Esophagus squamous epithelium (tissue), 5 donors: Measurements from ENCODE around the gene TMOD1. TPM values are rescaled to one million over a fixed set of nuclear protein-coding genes. Genes with fewer than 3 reads are reported as not detected.

ENCODE experiments used
- DNase-seq: peaks from one replicate; lab custom pipeline; 2025; lab: John Stamatoyannopoulos, UW
- H3K27ac ChIP-seq, 4 donors: fragments of 200-600 bp; sonication (generic); one replicate each; pipeline ENCODE4 v1.5.1; 2016 to 2019; ENCODE audit warnings: mild to moderate bottlenecking in 1 of 4
- H3K27me3 ChIP-seq, 4 donors: fragments of 200-600 bp; sonication (generic); 1 replicate in 3 of 4; 2 replicates in 1 of 4; pipeline versions ENCODE4 v1.5.1 to v1.6.0; 2017 to 2021; ENCODE audit warnings: antibody characterized with exemption in 1 of 4
- H3K36me3 ChIP-seq, 3 donors: fragments of 200-600 bp; sonication (generic); one replicate each; pipeline ENCODE4 v1.5.1; 2016 to 2019
- H3K4me1 ChIP-seq, 3 donors: fragments of 200-600 bp; sonication (generic); one replicate each; pipeline ENCODE4 v1.5.1; 2017 to 2019
- H3K4me3 ChIP-seq, 4 donors: fragments of 200-600 bp; sonication (generic); 1 replicate in 3 of 4; 2 replicates in 1 of 4; pipeline ENCODE4 v1.5.1; 2016 to 2019; ENCODE audit warnings: mild to moderate bottlenecking in 2 of 4, moderate library complexity in 1 of 4
- H3K9me3 ChIP-seq, 3 donors: fragments of 200-600 bp; sonication (generic); one replicate each; pipeline ENCODE4 v1.5.1; 2016 to 2019
- CTCF ChIP-seq, 6 experiments: fragments of 450-650 bp in 4 of 6; fragments of 200-600 bp in 2 of 6; sonication (generic) in 2 of 6; IDR thresholded peaks; one replicate each; pipeline ENCODE4 v1.5.1; 2016 to 2019; ENCODE audit warnings: antibody characterized with exemption in 6 of 6, mild to moderate bottlenecking in 4 of 6, moderate library complexity in 4 of 6
- POLR2A ChIP-seq, 4 donors: fragments of 450-650 bp; IDR thresholded peaks; one replicate each; pipeline ENCODE4 v1.6.1; 2017; ENCODE audit warnings: antibody characterized with exemption in 4 of 4, mild to moderate bottlenecking in 4 of 4, moderate library complexity in 3 of 4
- WGBS, 2 donors: methylation state at CpG; one replicate each; pipeline ENCODE4 v1.1.5; 2018; 5-methylcytosine and 5-hydroxymethylcytosine counted together
- intact Hi-C: fragments of 100-400 bp; cut with DNase I; formaldehyde crosslinking; loops from one replicate; pipeline ENCODE4 v1.15.0; 2022
- total RNA-seq, 4 donors: library from RNA; depleted of rRNA; stranded (reverse); fragments of >200 nt; gene quantifications; one replicate each; pipeline ENCODE4 v1.1.0, GENCODE V29; 2016
- donor health status: DM: yes; HTN: yes; CAD: no.

The TMOD1 gene
- total RNA-seq, 4 donors from 2014 or later = 0.15 to 13.4 (median 2.4) TPM

- intact Hi-C loops = no loop called here
- H3K27ac ChIP-seq = no peak overlapping the region
- no peak for TF ChIP-seq POLR2A (IDR thresholded peaks at IDR 0.05)
- H3K27me3 ChIP-seq = no peaks in the 10 kb centered on the region
- 63 to 70% methylated on average over 3 of the region's 3 CpGs for WGBS, 2 donors
- H3K4me1 ChIP-seq = peaks cover 0 to 4% (median 0%) of the 10 kb centered on the region in 3 donors
- H3K4me3 ChIP-seq = no peak overlapping the region
- peaks cover 0 to 69% (median 6%) of the 10 kb centered on the region in 3 donors for H3K36me3 ChIP-seq
- no peaks in the 10 kb centered on the region for H3K9me3 ChIP-seq
- DNase-seq = no peak
Measured at GRCh38 chr9:97478301-97478981, 23.0 kb upstream of the TMOD1 start.

GRCh38 chr9:97479496-97480159, 21.8 kb upstream of the TMOD1 start:
- whole genome bisulfite sequencing, 2 donors = 78 to 83% methylated on average over 3 to 5 of the region's 5 CpGs
- H3K4me3 ChIP-seq = no peak overlapping the region
- TF ChIP-seq POLR2A (IDR thresholded peaks at IDR 0.05) (no peak), CTCF (IDR thresholded peaks at IDR 0.05) (no peak)
- H3K36me3 ChIP-seq = peaks cover 0 to 69% (median 6%) of the 10 kb centered on the region in 3 donors
- peaks cover 0 to 4% (median 0%) of the 10 kb centered on the region in 3 donors for H3K4me1 ChIP-seq
- intact Hi-C loops = no loop called here
- H3K27ac ChIP-seq = no peak overlapping the region
- no peak for DNase-seq
- H3K9me3 ChIP-seq = no peaks in the 10 kb centered on the region
- H3K27me3 ChIP-seq = no peaks in the 10 kb centered on the region

- TF ChIP-seq CTCF (IDR thresholded peaks at IDR 0.05) (no peak), POLR2A (IDR thresholded peaks at IDR 0.05) (no peak)
- Histone ChIP-seq H3K4me3 (no peak overlapping the region), H3K27me3 (no peaks in the 10 kb centered on the region), H3K9me3 (no peaks in the 10 kb centered on the region), H3K4me1 (peaks cover 0 to 4% (median 0%) of the 10 kb centered on the region in 3 donors), H3K27ac (no peak overlapping the region), H3K36me3 (peaks cover 0 to 68% (median 6%) of the 10 kb centered on the region in 3 donors)
- 41 to 43% methylated on average over 1 of the region's 1 CpG for WGBS, 2 donors
- intact Hi-C loops = no loop called here
- no peak for DNase-seq
Measured at GRCh38 chr9:97480174-97480573, 21.3 kb upstream of the TMOD1 start.

- peaks cover 0 to 4% (median 0%) of the 10 kb centered on the region in 3 donors for H3K4me1 ChIP-seq
- intact Hi-C loops = no loop called here
- no peak for DNase-seq
- no peaks in the 10 kb centered on the region for H3K9me3 ChIP-seq
- H3K36me3 ChIP-seq = peaks cover 0 to 70% (median 6%) of the 10 kb centered on the region in 3 donors
- no peak overlapping the region for H3K4me3 ChIP-seq
- no peak overlapping the region for H3K27ac ChIP-seq
- no peaks in the 10 kb centered on the region for H3K27me3 ChIP-seq
- 83 to 100% methylated on average over 1 of the region's 1 CpG for WGBS, 2 donors
- TF ChIP-seq POLR2A (IDR thresholded peaks at IDR 0.05) (no peak), CTCF (IDR thresholded peaks at IDR 0.05) (no peak)
Measured at GRCh38 chr9:97480749-97481148, 20.7 kb upstream of the TMOD1 start.

- peaks cover 4 to 91% (median 6%) of the 10 kb centered on the region in 3 donors for H3K36me3 ChIP-seq
- no peak overlapping the region for H3K27ac ChIP-seq
- no peak for DNase-seq
- 86 to 87% methylated on average over 1 of the region's 1 CpG for WGBS, 2 donors
- no peaks in the 10 kb centered on the region for H3K27me3 ChIP-seq
- no peak overlapping the region for H3K4me3 ChIP-seq
- H3K9me3 ChIP-seq = no peaks in the 10 kb centered on the region
- H3K4me1 ChIP-seq = peaks cover 0 to 4% (median 0%) of the 10 kb centered on the region in 3 donors
- intact Hi-C loops = no loop called here
- TF ChIP-seq POLR2A (IDR thresholded peaks at IDR 0.05) (no peak), CTCF (IDR thresholded peaks at IDR 0.05) (no peak)
Measured at GRCh38 chr9:97484134-97484533, 17.3 kb upstream of the TMOD1 start.
